ENCODE data around the gene ATG12. TPM values are rescaled to one million over a fixed set of nuclear protein-coding genes. Genes with fewer than 3 reads are reported as not detected.
"Not testable (repeated sequence)": the region's sequence is repeated elsewhere in the genome, so short reads cannot be mapped to it uniquely, and the experiment has no call there.

Gene ATG12
- total RNA-seq: 10 to 100 TPM; 49.4 to 52.7 TPM

DNA sequence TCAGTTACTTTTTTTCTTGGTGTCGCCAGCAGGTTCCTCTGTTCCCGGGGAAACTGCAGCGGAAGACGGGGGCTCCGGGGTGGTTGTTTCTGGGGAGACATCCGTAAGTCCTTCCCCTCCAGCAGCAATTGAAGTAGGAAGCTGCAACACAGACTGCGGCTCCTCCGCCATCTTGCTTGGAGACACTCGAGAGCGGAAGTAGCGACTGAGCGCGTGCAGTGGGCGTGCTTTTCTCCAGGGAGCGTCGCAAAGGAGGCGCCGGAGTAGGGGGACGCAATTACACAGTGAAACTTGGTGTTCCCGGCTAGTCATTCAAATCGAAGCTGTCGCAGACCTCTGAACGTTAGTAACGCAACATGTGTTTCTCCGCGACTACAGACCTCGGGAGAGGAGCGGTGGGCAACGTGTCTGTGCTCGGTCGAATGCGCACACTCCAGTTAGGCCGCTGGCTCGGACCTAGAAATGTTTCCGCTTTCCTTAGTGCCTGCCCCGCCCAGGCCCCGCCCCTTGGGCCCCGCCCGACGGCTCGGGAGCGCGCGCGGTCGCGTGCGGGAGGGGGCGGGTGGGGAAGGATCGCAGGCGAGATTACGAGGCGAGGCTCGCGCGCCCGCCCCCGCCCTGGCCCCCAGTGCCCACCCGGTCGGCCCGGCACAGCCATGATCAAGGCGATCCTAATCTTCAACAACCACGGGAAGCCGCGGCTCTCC lies at the start of gene ATG12, which contains the start of gene AP3S1:
Gene ATG12 (minus strand): TSS at position 184 of the 707 bp plus-strand sequence. CDS start 13 bp downstream, at position 171.
Gene AP3S1 (plus strand): TSS at position 554 of the 707 bp plus-strand sequence. CDS start 103 bp downstream, at position 657.
- Mint-ChIP-seq H3K4me1 (peaks cover 24% of the 10 kb centered on the region), H3K9me3 (no peaks in the 10 kb centered on the region), H3K4me3 (peak within 1 kb of the TSS; percentile 98), H3K36me3 (ENCODE audit: low read depth) (peaks cover 63% of the 10 kb centered on the region), H3K27ac (peak within 1 kb of the TSS; percentile 98), H3K27me3 (no peaks in the 10 kb centered on the region)
- peak; percentile 91 for ATAC-seq (replicated peaks)

DNA sequence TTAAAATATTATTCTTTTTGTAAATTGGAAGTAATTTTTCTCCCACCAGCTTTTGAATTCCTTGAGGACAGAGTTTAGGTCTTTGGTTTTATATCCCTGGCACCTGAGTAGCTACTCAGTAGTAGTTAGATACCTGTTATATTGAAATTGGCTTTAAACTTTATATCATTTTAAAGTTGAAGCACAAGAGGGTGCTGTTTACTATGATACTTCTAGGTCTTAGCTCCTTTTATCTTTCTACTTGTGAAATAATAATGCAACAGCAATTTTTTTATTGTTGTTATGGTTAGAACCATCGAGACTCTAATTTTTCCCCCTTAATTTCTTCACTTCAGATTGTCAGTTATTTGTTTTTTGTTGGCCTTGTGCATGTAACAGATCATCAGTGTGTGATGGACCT lies 46.7 kb upstream of the ATG12 start:
- Mint-ChIP-seq H3K27me3 (no peaks in the 10 kb centered on the region), H3K9me3 (no peaks in the 10 kb centered on the region), H3K4me1 (peaks cover 13% of the 10 kb centered on the region), H3K27ac (no peak overlapping the region), H3K36me3 (ENCODE audit: low read depth) (peaks cover 54% of the 10 kb centered on the region), H3K4me3 (no peak overlapping the region)
- no peak for ATAC-seq (replicated peaks)

DNA sequence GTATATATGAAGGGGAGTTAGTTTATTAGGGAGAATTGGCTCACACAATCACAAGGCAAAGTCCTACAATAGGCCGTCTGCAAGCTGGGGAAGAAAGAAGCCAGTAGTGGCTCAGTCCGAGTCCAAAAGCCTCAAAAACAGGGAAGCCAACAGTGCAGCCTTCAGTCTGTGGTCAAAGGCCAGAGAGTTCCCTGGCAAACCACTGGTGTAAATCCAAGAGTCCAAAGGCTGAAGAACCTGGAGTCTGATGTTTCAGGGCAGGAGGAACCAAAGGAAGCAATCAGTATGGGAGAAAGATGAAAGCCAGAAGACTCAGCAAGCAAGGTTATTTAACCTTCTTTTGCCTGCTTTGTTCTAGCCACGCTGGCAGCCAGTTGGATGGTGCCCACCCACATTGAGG lies 43.8 kb upstream of the ATG12 start:
- H3K4me3 Mint-ChIP-seq; H3K27ac Mint-ChIP-seq; ATAC-seq (replicated peaks); H3K27me3 Mint-ChIP-seq; H3K9me3 Mint-ChIP-seq: not testable (repeated sequence)
- Mint-ChIP-seq H3K36me3 (ENCODE audit: low read depth) (peaks cover 59% of the 10 kb centered on the region), H3K4me1 (peaks cover 11% of the 10 kb centered on the region)

DNA sequence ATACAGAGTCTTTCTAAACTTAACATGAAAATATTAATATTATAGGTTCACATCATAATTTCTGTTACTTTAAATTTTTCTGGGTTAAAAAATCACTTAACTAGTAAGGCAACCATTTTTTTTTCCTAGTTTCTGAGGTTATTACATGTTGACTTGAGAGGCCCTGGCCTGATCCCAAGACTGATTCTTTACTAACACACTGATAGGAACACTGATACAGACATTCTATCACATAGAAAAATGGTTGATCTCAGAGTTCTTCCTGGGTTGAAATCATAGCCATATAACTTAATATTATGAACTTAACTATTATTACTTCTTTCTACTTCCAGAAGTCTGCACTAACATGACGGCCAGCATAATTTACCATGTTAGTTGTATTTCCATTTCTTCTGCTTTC lies 43.3 kb upstream of the ATG12 start:
- no peak overlapping the region for H3K27ac Mint-ChIP-seq

DNA sequence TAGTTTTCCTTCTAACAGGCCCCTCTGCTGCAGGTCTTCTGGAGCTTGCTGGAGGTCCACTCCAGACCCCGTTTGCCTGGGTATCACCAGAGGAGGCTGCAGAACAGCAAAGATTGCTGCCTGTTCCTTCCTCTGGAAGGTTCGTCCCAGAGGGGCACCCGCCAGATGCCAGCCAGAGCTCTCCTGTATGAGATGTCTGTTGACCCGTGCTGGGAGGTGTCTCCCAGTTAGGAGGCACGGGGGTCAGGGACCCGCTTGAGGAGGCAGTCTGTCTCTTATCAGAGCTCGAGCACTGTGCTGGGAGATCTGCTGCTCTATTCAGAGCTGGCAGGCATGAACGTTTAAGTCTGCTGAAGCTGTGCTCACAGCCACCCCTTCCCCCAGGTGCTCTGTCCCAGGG lies 41.1 kb upstream of the ATG12 start:
- Mint-ChIP-seq H3K36me3 (ENCODE audit: low read depth) (peaks cover 75% of the 10 kb centered on the region), H3K4me1 (peaks cover 11% of the 10 kb centered on the region)
- not testable (repeated sequence) for H3K27ac Mint-ChIP-seq; H3K9me3 Mint-ChIP-seq; H3K27me3 Mint-ChIP-seq; ATAC-seq (replicated peaks); H3K4me3 Mint-ChIP-seq

More for the DNA sequence above, 43.3 kb upstream of the ATG12 start:
- Mint-ChIP-seq H3K4me1 (peaks cover 11% of the 10 kb centered on the region), H3K9me3 (no peaks in the 10 kb centered on the region), H3K4me3 (no peak overlapping the region), H3K27me3 (no peaks in the 10 kb centered on the region), H3K36me3 (ENCODE audit: low read depth) (peaks cover 64% of the 10 kb centered on the region)
- ATAC-seq (replicated peaks): no peak

DNA sequence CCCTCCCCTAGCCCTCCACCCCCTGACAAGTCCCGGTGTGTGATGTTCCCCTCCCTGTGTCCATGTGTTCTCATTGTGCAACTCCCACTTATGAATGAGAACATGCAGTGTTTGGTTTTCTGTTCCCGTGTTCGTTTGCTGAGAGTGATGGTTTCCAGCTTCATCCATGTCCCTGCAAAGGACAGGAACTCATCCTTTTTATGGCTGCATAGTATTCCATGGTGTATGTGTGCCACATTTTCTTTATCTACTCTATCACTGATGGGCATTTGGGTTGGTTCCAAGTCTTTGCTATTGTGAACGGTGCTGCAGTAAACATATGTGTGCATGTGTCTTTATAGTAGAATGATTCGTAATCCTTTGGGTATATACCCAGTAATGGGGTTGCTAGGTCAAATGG lies 36.0 kb upstream of the ATG12 start:
- ATAC-seq (replicated peaks); H3K4me3 Mint-ChIP-seq; H3K27me3 Mint-ChIP-seq; H3K27ac Mint-ChIP-seq; H3K9me3 Mint-ChIP-seq; H3K4me1 Mint-ChIP-seq: not testable (repeated sequence)
- H3K36me3 Mint-ChIP-seq (ENCODE audit: low read depth): peaks cover 88% of the 10 kb centered on the region

DNA sequence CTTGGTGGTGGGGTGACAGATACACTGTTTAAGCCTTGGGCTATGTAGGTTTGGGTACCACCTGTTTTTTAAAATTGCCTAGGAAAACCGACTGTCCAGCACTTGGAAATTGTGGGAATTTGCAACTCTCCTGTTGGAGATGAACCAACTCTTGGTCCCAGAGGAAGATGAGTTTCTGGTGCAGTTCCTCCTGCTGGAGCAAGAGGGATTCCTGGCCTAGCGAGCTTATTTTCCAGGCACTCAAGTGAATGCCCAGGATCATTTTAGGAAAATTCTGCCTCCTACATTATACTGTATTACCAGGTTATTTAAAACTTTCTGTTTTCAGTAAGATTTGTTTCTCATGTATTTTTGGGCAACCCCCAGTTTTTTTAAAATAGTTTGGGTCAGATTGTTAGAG lies 34.1 kb upstream of the ATG12 start:
- Mint-ChIP-seq H3K9me3 (no peaks in the 10 kb centered on the region), H3K4me1 (peaks cover 12% of the 10 kb centered on the region), H3K27ac (no peak overlapping the region), H3K36me3 (ENCODE audit: low read depth) (peaks cover 88% of the 10 kb centered on the region), H3K4me3 (no peak overlapping the region), H3K27me3 (no peaks in the 10 kb centered on the region)
- ATAC-seq (replicated peaks): no peak

DNA sequence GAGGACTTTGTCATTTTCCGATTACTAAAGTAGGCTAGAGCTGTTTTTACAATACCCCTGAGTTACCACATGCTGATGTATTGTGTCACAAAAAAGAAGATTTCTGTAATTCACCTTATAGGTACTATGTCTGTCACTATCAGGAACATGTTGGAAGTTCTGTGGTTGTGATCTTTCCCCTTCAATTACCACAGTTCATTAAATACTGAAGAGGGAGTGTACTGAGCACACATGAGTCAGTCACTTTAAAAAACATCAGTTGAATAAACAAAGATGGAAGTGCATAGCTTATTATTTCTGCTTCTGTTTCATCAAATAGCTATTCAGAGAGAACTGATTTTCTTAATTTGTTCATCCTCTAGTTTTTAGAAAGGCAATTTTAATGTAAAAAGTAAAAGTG lies 32.0 kb upstream of the ATG12 start:
- H3K27ac Mint-ChIP-seq: no peak overlapping the region
- H3K36me3 Mint-ChIP-seq (ENCODE audit: low read depth): peaks cover 85% of the 10 kb centered on the region
- no peaks in the 10 kb centered on the region for H3K9me3 Mint-ChIP-seq
- H3K27me3 Mint-ChIP-seq: no peaks in the 10 kb centered on the region
- ATAC-seq (replicated peaks): peak; percentile 65
- peaks cover 12% of the 10 kb centered on the region for H3K4me1 Mint-ChIP-seq
- no peak overlapping the region for H3K4me3 Mint-ChIP-seq

DNA sequence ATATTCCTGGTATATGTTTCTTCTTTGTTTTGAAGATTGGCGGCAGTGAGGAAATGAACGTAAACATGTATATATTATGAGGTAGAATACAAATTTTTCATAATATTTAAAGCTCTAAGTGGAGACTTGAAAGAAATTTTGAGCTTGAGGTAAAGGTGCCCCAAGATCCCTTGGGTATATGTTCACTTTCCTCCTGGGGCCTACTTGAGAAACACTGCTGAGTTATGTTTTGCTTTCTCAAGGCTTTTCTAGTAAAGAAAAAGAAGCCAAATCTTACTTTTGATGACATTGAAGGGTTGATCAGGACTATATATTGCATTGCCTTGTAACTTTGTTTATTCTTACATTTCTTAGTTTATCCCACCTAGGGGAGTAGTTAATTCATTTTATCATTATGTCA lies 31.1 kb upstream of the ATG12 start:
- Mint-ChIP-seq H3K4me1 (peaks cover 12% of the 10 kb centered on the region), H3K4me3 (no peak overlapping the region), H3K27ac (no peak overlapping the region), H3K9me3 (no peaks in the 10 kb centered on the region), H3K27me3 (no peaks in the 10 kb centered on the region), H3K36me3 (ENCODE audit: low read depth) (peaks cover 76% of the 10 kb centered on the region)
- no peak for ATAC-seq (replicated peaks)

DNA sequence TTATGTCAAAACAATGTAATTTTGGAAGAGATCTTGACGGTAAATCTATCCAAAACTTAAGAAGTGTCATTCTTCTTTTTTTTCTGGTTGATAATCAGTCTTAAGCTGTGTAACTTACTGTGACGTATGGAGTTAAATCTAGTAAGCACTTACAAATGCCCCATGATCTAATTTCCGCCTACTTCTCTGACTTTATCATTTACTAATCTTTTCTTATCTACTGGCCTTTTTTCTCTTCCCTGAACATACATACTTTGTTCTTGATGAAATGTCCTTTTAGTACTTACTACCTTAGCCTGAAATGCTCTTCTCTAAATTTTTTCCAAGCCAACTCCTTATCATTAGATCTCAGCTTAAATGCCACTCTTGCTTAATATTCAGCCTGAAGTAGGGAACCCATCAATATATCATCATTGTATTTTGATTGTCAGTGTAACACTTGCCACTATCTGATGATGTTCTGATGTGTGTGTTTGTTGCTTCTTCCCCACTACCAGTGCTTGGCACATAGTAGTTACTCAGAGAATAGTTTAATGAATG lies 28.0 kb upstream of the ATG12 start:
- H3K4me1 Mint-ChIP-seq: peaks cover 15% of the 10 kb centered on the region

DNA sequence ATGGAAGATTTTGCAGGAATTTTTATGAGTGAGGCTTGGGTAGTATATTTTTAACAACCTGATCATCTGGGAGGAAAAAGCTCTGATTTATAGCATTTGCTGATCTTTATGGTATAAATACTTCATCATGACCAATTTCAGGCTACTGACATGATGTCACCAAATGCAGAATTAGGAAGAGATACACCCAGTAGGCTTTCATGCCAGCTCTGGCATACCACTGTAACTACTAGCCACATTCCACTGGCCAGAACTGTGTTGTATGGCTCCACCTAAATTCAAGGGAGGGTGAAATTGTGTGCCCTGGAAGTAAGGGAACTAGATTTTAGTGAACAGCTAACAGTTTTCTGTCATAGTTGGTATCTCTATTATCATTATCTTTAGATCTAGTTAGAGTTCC lies 18.0 kb upstream of the ATG12 start:
- peaks cover 29% of the 10 kb centered on the region for H3K4me1 Mint-ChIP-seq
- H3K4me3 Mint-ChIP-seq: no peak overlapping the region
- H3K27me3 Mint-ChIP-seq: no peaks in the 10 kb centered on the region
- no peaks in the 10 kb centered on the region for H3K9me3 Mint-ChIP-seq
- peaks cover 6% of the 10 kb centered on the region for H3K36me3 Mint-ChIP-seq (ENCODE audit: low read depth)
- no peak for ATAC-seq (replicated peaks)
- H3K27ac Mint-ChIP-seq: no peak overlapping the region

More for the DNA sequence above, 28.0 kb upstream of the ATG12 start:
- no peak overlapping the region for H3K27ac Mint-ChIP-seq
- ATAC-seq (replicated peaks): no peak
- H3K36me3 Mint-ChIP-seq (ENCODE audit: low read depth): peaks cover 50% of the 10 kb centered on the region
- no peaks in the 10 kb centered on the region for H3K9me3 Mint-ChIP-seq
- H3K4me3 Mint-ChIP-seq: no peak overlapping the region
- H3K27me3 Mint-ChIP-seq: no peaks in the 10 kb centered on the region

DNA sequence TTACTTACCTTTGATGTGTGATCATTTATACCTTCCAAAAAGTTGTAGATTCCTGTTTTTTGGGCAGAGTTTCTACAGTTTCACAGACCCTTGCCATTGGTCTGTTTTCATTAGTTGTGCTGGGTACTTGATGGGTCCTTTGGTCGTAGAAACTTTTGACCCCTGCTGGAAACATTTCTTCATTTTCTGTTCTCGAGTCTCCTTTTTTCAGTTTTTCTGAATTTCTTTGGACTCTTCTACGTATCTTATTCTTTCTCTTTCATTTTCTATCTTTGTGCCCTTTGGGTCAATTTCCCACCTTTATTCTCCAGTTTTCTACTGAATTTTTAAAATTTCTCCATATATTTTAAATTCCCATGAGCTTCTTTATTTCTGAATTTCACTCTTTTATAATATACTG lies 17.0 kb upstream of the ATG12 start:
- H3K27me3 Mint-ChIP-seq: no peaks in the 10 kb centered on the region
- no peak overlapping the region for H3K27ac Mint-ChIP-seq
- peaks cover 28% of the 10 kb centered on the region for H3K4me1 Mint-ChIP-seq
- H3K36me3 Mint-ChIP-seq (ENCODE audit: low read depth): peaks cover 12% of the 10 kb centered on the region
- H3K4me3 Mint-ChIP-seq: no peak overlapping the region
- no peak for ATAC-seq (replicated peaks)
- H3K9me3 Mint-ChIP-seq: no peaks in the 10 kb centered on the region

DNA sequence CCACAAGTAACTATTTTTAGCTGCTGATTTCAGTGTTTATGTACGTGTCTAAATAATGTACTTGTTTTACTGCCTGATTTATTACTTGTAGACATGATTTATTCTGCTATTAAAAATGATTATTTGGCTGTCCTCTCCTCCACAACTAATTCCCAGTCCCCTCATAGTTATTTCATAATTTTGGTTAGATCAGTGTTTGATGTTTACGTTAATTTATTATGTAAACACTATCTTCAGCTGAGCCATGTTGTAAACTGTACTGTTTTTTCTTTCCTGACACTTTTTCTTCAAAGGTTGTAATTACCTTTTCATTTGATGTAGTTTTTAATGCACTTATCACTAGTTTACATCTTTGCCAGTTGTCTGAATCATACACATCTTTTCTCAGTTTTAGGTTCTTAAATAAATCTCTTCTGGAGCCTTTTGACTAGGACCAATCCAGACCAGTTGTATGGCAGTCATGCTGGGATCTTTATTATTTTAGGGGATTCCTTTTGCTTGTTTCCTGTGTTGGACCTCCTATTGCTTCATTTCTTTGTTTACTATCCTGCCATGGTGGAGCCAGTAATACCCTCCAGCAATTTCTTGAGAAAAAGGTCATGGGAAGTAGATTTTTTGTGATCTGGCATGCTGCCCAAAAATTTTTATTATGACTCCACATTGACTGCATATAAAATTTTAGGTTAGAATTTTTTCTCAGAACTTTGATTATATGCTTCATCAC lies 16.4 kb upstream of the ATG12 start:
- peak; percentile 40 for ATAC-seq (replicated peaks)
- Mint-ChIP-seq H3K9me3 (no peaks in the 10 kb centered on the region), H3K36me3 (ENCODE audit: low read depth) (peaks cover 18% of the 10 kb centered on the region), H3K4me1 (peaks cover 28% of the 10 kb centered on the region), H3K4me3 (no peak overlapping the region), H3K27me3 (no peaks in the 10 kb centered on the region), H3K27ac (no peak overlapping the region)

DNA sequence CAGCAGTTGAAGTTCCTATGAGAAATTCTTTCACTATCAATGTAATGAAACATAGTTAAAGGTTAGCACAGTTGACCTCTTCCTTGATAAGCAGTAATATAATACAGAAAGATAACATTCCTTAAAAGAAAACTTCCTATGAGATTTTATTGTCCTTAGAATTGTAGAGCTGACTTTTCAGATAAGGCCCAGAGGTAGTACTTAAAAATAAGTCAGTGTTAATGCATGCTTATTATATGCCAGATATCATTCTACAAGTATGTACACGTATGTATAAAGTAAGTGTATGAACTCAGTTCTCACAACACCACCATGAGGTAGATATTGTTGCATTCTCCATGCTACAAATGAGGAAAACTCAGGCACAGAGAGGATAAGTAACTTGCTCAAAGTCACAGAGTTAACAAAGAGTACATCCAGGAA lies 15.7 kb upstream of the ATG12 start:
- no peak overlapping the region for H3K4me3 Mint-ChIP-seq
- ATAC-seq (replicated peaks): no peak

DNA sequence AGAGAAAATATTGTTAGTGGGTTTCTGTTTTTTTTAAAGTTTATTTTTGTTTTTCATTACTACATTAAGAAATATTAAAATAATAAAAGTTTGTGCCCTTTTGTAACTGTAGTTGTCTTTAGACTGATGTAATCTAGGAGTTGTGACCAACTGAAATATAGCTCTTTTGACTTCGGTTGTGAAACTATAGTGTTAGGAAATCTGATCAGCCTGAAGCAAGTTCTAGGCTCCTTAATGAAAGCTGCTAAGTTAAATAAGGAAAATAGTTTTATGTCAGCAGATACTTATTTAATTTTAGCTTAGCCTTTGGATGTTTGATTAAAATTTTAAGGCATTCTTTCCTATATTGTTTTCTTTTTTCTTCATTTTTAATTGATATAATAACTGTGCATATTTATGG lies 14.6 kb upstream of the ATG12 start:
- H3K36me3 Mint-ChIP-seq (ENCODE audit: low read depth): peaks cover 18% of the 10 kb centered on the region
- no peaks in the 10 kb centered on the region for H3K9me3 Mint-ChIP-seq
- H3K27ac Mint-ChIP-seq: no peak overlapping the region
- peaks cover 25% of the 10 kb centered on the region for H3K4me1 Mint-ChIP-seq
- H3K4me3 Mint-ChIP-seq: no peak overlapping the region
- no peaks in the 10 kb centered on the region for H3K27me3 Mint-ChIP-seq
- no peak for ATAC-seq (replicated peaks)

More for the DNA sequence above, 15.7 kb upstream of the ATG12 start:
- H3K4me1 Mint-ChIP-seq: peaks cover 28% of the 10 kb centered on the region
- peaks cover 18% of the 10 kb centered on the region for H3K36me3 Mint-ChIP-seq (ENCODE audit: low read depth)
- no peak overlapping the region for H3K27ac Mint-ChIP-seq
- H3K27me3 Mint-ChIP-seq: no peaks in the 10 kb centered on the region
- H3K9me3 Mint-ChIP-seq: no peaks in the 10 kb centered on the region

Measured in activated T-helper 17 cell treated with anti-CD3 and anti-CD28 coated beads, Interleukin-2, amount 50 U/mL, for 72 hours (primary cell).